HG03139 (cell line): ENCODE results near the gene DGKG.

Source experiments
- ATAC-seq: cut with Tn5 transposase; IDR thresholded peaks from one replicate; pipeline ENCODE4 v1.9.1; 2021; ENCODE audit not compliant: unreplicated experiment

DGKG gene

GRCh38 chr3:186151077-186151971 is 210.7 kb downstream of the DGKG start:
- ATAC-seq: no peak

GRCh38 chr3:186150041-186150830 is 211.8 kb downstream of the DGKG start:
- no peak for ATAC-seq

- no peak for ATAC-seq
Measured at GRCh38 chr3:186149319-186149960, 212.6 kb downstream of the DGKG start.

GRCh38 chr3:186144257-186144656 is 217.8 kb downstream of the DGKG start:
- ATAC-seq: no peak

- no peak for ATAC-seq
Measured at GRCh38 chr3:186143250-186143649, 218.8 kb downstream of the DGKG start.

GRCh38 chr3:186142393-186142932 is 219.6 kb downstream of the DGKG start:
- ATAC-seq: no peak

- ATAC-seq: no peak
Measured at GRCh38 chr3:186141790-186142189, 220.2 kb downstream of the DGKG start.

GRCh38 chr3:186138272-186138981 is 223.6 kb downstream of the DGKG start:
- ATAC-seq: no peak

GRCh38 chr3:186137051-186137685 is 224.9 kb downstream of the DGKG start:
- no peak for ATAC-seq

- ATAC-seq: no peak
Measured at GRCh38 chr3:186133980-186134379, 228.1 kb downstream of the DGKG start.

GRCh38 chr3:186132487-186132886 is 229.5 kb downstream of the DGKG start:
- no peak for ATAC-seq

- no peak for ATAC-seq
Measured at GRCh38 chr3:186129206-186129605, 232.8 kb downstream of the DGKG start.

- no peak for ATAC-seq
Measured at GRCh38 chr3:186128158-186128557, 233.9 kb downstream of the DGKG start.

- ATAC-seq: no peak
Measured at GRCh38 chr3:186127463-186127862, 234.6 kb downstream of the DGKG start.

- no peak for ATAC-seq
Measured at GRCh38 chr3:186125118-186125517, 236.9 kb downstream of the DGKG start.

GRCh38 chr3:186124592-186124991 is 237.4 kb downstream of the DGKG start:
- ATAC-seq: no peak

GRCh38 chr3:186123012-186123411 is 239.0 kb downstream of the DGKG start:
- ATAC-seq: no peak

GRCh38 chr3:186121968-186122367 is 240.1 kb downstream of the DGKG start:
- ATAC-seq: no peak

GRCh38 chr3:186121278-186121677 is 240.8 kb downstream of the DGKG start:
- no peak for ATAC-seq

GRCh38 chr3:186119499-186119898 is 242.5 kb downstream of the DGKG start:
- ATAC-seq: no peak
